Psoas muscle (tissue), 8 donors: ENCODE measurements around the gene HCK. TPM values are rescaled to one million over a fixed set of nuclear protein-coding genes. Genes with fewer than 3 reads are reported as not detected.

ENCODE experiments used
- ATAC-seq, 4 donors: fragments of 200-7000 bp; cut with Tn5 transposase; one replicate each; pipeline ENCODE4 v1.9.1; 2020; ENCODE audit warnings: moderate library complexity in 3 of 4, mild to moderate bottlenecking in 2 of 4
- DNase-seq, 2 donors: peaks; one replicate each; pipeline ENCODE4 v3.0.0-alpha.2; 2020
- H3K27ac ChIP-seq: fragments of 200-600 bp; one replicate; pipeline ENCODE4 v1.8.0; 2022
- H3K27me3 ChIP-seq, 3 donors: fragments of 200-600 bp in 1 of 3; one replicate each; pipeline versions ENCODE4 v1.6.1 to v1.8.0; 2013 to 2022; ENCODE audit warnings: low read length in 2 of 3, mild to moderate bottlenecking in 2 of 3, moderate library complexity in 1 of 3; ENCODE audit not compliant: insufficient read depth in 3 of 3
- H3K36me3 ChIP-seq, 2 donors: fragments of 200-600 bp in 1 of 2; one replicate each; pipeline versions ENCODE4 v1.6.1 to v1.8.0; 2013 to 2022; ENCODE audit warnings: low read depth in 1 of 2, mild to moderate bottlenecking in 1 of 2, moderate library complexity in 1 of 2; ENCODE audit not compliant: insufficient read depth in 1 of 2
- H3K4me1 ChIP-seq: fragments of 200-600 bp; one replicate; pipeline ENCODE4 v1.8.0; 2022
- H3K4me3 ChIP-seq: fragments of 200-600 bp; one replicate; pipeline ENCODE4 v1.8.0; 2022; ENCODE audit warnings: mild to moderate bottlenecking
- H3K9me3 ChIP-seq: fragments of 200-600 bp; one replicate; pipeline ENCODE4 v1.8.0; 2022
- WGBS, 3 donors: extraction: QIAGEN DNeasy Blood & Tissue Kit; methylation state at CpG; one replicate each; pipeline versions ENCODE4 v1.1.6 to v1.1.7; 2013; 5-methylcytosine and 5-hydroxymethylcytosine counted together
- intact Hi-C, 2 donors: fragments of 100-400 bp; cut with DNase I; formaldehyde crosslinking; loops; one replicate each; pipeline versions ENCODE4 v1.11.0 to v1.14.2; 2022
- long read RNA-seq, 2 donors: library from polyadenylated mRNA; unstranded; transcript quantifications; one replicate each; pipeline ENCODE4 v2.0.0, GENCODE V29; 2021
- polyA plus RNA-seq, 3 donors: library from polyadenylated mRNA; stranded (reverse); fragments of 200-250 nt; gene quantifications; one replicate each; pipeline ENCODE4 v1.2.3, GENCODE V29; 2013
- total RNA-seq, 4 donors: library from RNA; stranded (reverse); fragmentation: NEBNext Ultra II Directional in 2 of 4; extraction: Animal tissue kit (Norgen Biotek cat#: 25700) in 2 of 4; gene quantifications; one replicate each; pipeline versions ENCODE4 v1.2.1 to v1.2.4, GENCODE V29; 2021 to 2023
- TF ChIP-seq, protein P1 (sequence below): fragments of 200-600 bp; IDR thresholded peaks from one replicate; pipeline ENCODE4 v1.8.0; 2022; ENCODE audit warnings: antibody characterized with exemption
- donor health status: healthy with polysubstance abuse.
- donor health status: DM: no; HTN: no; CAD: no; lungs with moderate emphysema.
- donor health status: Bipolar disorder and iron deficiency.
- donor health status: healthy.
- donor health status: DM: yes; HTN: yes; CAD: no.
- donor health status: DM: no; HTN: no; CAD: no.
- donor health status: DM: no; HTN: no; CAD: no.
- donor health status: DM: yes; HTN: yes; CAD: no.

The HCK gene
- total RNA-seq (1 to 10 TPM; 1.9 to 5.5 (median 2.8) TPM), polyA plus RNA-seq (1 to 10 TPM in 2 of 3 donors, under 1 TPM in 1; 0.79 to 1.2 (median 1.2) TPM)
- long read RNA-seq, donor 1, partial matches to known transcripts = 0 of 9 reads
- long read RNA-seq, donor 1, other reads (novel, unspliced or antisense) = 4 of 9 reads
- long read RNA-seq, donor 2 = 0 reads

DNA sequence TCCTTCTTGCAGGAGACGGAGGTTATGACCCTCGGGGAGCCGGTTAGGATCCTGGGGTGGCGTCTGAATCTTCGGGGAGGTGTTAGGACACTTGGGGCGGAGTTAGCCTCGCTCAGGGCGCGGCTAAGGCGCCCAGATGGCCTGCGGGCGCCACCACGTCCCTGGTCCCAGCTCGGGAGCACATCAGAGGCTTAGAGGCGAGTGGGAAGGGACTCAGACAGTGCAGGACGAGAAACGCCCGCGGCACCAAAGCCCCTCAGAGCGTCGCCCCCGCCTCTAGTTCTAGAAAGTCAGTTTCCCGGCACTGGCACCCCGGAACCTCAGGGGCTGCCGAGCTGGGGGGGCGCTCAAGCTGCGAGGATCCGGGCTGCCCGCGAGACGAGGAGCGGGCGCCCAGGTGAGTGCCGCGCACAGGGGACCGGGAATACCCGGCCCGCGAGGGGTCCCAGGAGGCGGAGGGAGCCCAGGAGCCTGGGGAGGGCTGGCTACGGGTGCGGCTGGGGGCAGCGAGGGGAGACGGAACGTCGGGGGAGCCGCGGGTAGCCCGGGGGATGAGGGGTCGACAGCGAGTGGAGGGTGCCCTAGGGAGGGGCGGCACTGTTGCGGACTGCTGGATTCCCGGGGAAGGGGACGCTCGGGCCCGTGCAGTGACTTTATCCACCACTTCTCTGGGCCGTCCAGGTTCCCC lies at the start of gene HCK:
Gene HCK (plus strand): TSS at position 153 of the 688 bp plus-strand sequence.
- intact Hi-C loops = no loop called here
- Histone ChIP-seq H3K4me1 (no peaks in the 10 kb centered on the region), H3K36me3 (no peaks in the 10 kb centered on the region), H3K4me3 (peak within 1 kb of the TSS; percentile 48), H3K9me3 (no peaks in the 10 kb centered on the region), H3K27me3 (peaks cover 0 to 59% (median 30%) of the 10 kb centered on the region in 3 donors), H3K27ac (no peak within 1 kb of the TSS)
- ATAC-seq (peak in 2 of 4 donors; percentile 34 to 60), DNase-seq (peak; percentile 28 to 69)
- TF ChIP-seq, protein P1, sequence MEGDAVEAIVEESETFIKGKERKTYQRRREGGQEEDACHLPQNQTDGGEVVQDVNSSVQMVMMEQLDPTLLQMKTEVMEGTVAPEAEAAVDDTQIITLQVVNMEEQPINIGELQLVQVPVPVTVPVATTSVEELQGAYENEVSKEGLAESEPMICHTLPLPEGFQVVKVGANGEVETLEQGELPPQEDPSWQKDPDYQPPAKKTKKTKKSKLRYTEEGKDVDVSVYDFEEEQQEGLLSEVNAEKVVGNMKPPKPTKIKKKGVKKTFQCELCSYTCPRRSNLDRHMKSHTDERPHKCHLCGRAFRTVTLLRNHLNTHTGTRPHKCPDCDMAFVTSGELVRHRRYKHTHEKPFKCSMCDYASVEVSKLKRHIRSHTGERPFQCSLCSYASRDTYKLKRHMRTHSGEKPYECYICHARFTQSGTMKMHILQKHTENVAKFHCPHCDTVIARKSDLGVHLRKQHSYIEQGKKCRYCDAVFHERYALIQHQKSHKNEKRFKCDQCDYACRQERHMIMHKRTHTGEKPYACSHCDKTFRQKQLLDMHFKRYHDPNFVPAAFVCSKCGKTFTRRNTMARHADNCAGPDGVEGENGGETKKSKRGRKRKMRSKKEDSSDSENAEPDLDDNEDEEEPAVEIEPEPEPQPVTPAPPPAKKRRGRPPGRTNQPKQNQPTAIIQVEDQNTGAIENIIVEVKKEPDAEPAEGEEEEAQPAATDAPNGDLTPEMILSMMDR = no peak
- 1% methylated on average over 49 to 58 of the region's 58 CpGs for WGBS, 3 donors

DNA sequence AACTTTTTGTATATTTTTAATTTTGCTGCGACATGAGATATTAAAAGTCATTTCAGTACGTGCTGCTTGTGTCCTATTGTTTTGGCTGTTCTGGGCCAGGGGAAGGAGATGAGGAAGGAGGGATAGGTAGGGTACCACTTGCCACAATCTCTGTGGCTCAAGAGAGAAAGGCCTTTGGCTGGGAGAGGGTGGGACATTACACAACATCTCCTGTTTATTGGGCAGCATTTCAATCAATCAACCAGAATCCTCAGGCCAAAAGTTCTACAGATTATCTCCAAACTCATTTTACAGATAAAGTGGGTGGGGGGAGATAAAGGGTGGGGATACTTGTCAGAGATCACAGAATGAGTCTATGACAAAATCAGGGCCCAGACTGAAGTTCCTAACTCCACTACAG lies 48.7 kb upstream of the HCK start:
- intact Hi-C loops = no loop called here
- no peak for ATAC-seq

DNA sequence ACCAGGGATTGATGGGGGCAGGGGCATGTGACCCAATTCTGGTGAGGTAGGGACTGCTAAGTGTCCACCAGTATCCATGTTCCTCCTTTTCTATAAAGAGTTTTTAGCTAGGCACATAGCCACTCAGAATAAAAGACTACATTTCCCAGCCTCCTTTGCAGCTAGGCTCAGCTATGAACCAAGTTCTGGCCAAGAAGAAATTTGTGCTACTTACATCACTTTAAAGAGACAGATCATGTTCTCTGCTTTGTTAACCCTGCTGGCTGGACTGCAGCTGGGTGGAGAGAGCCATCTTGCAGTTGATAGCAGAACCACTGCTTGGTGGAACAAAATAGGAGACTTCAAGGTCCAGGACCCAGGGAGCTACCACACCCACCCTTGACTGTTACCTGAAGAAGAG lies 47.1 kb upstream of the HCK start:
- H3K4me3 ChIP-seq = no peak overlapping the region
- H3K36me3 ChIP-seq = no peaks in the 10 kb centered on the region
- no peak overlapping the region for H3K27ac ChIP-seq
- H3K4me1 ChIP-seq = peaks cover 5% of the 10 kb centered on the region
- DNase-seq (no peak), ATAC-seq (no peak)
- TF ChIP-seq, protein P1 = no peak
- no peaks in the 10 kb centered on the region for H3K9me3 ChIP-seq
- peaks cover 0 to 10% (median 0%) of the 10 kb centered on the region in 3 donors for H3K27me3 ChIP-seq
- intact Hi-C loops = no loop called here

More for the DNA sequence above, 48.7 kb upstream of the HCK start:
- Histone ChIP-seq H3K27me3 (peaks cover 0 to 8% (median 0%) of the 10 kb centered on the region in 3 donors), H3K4me1 (peaks cover 5% of the 10 kb centered on the region), H3K9me3 (no peaks in the 10 kb centered on the region), H3K36me3 (no peaks in the 10 kb centered on the region), H3K27ac (no peak overlapping the region), H3K4me3 (no peak overlapping the region)
- TF ChIP-seq, protein P1 = no peak
- WGBS, 3 donors = 65 to 72% (median 70%) methylated on average over 2 of the region's 2 CpGs
- DNase-seq = no peak

DNA sequence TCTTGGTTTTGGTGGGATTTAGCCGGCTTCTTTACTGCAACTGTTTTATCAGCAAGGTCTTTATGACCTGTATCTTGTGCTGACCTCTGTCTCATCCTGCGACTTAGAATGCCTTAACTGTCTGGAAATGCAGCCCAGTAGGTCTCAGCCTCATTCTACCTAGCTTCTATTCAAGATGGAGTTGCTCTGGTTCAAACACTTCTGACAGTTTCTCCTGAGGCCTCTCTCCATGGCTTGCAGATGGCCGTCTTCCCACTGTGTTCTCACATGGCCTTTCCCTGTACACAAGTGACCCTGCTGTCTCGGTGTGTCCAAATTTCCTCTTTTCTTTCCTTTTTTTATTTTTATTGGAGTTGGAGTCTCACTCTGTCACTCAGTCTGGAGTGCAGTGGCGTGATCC lies 46.0 kb upstream of the HCK start:
- no peaks in the 10 kb centered on the region for H3K9me3 ChIP-seq
- H3K36me3 ChIP-seq = no peaks in the 10 kb centered on the region
- H3K27me3 ChIP-seq = peaks cover 0 to 10% (median 2%) of the 10 kb centered on the region in 3 donors
- no peak for ATAC-seq
- H3K27ac ChIP-seq = no peak overlapping the region
- 83 to 88% (median 83%) methylated on average over 5 of the region's 5 CpGs for WGBS, 3 donors
- TF ChIP-seq, protein P1 = no peak
- peaks cover 5% of the 10 kb centered on the region for H3K4me1 ChIP-seq
- intact Hi-C loops = no loop called here
- no peak for DNase-seq
- H3K4me3 ChIP-seq = no peak overlapping the region
